Suprapubic skin (tissue), 4 donors: ENCODE data around the gene OAF. TPM values are rescaled to one million over a fixed set of nuclear protein-coding genes. Genes with fewer than 3 reads are reported as not detected.
"Not testable (repeated sequence)": the region's sequence is repeated elsewhere in the genome, so short reads cannot be mapped to it uniquely, and the experiment has no call there.

ENCODE experiments used
- DNase-seq, 2 donors: peaks; one replicate each; pipeline ENCODE4 v3.0.0-alpha.2; 2019; ENCODE audit warnings: low spot score in 2 of 2
- H3K27ac ChIP-seq: fragments of 200-600 bp; sonication (generic); one replicate; pipeline ENCODE4 v1.5.1; 2019
- H3K27me3 ChIP-seq: fragments of 200-600 bp; sonication (generic); one replicate; pipeline ENCODE4 v1.5.1; 2019
- H3K36me3 ChIP-seq: fragments of 200-600 bp; sonication (generic); one replicate; pipeline ENCODE4 v1.5.1; 2019
- H3K4me1 ChIP-seq: fragments of 200-600 bp; sonication (generic); one replicate; pipeline ENCODE4 v1.5.1; 2019
- H3K4me3 ChIP-seq: fragments of 200-600 bp; sonication (generic); one replicate; pipeline ENCODE4 v1.5.1; 2019; ENCODE audit warnings: mild to moderate bottlenecking
- H3K9me3 ChIP-seq: fragments of 200-600 bp; sonication (generic); one replicate; pipeline ENCODE4 v1.5.1; 2019
- EP300 ChIP-seq: sonication (generic); formaldehyde crosslinking; IDR thresholded peaks from one replicate; pipeline ENCODE4 v1.6.1; 2017; ENCODE audit warnings: antibody characterized with exemption
- POLR2A ChIP-seq, 2 donors: fragments of 450-650 bp; IDR thresholded peaks; one replicate each; pipeline ENCODE4 v1.6.1; 2017; ENCODE audit warnings: antibody characterized with exemption in 2 of 2, mild to moderate bottlenecking in 2 of 2, moderate library complexity in 2 of 2
- POLR2AphosphoS5 ChIP-seq, 3 donors: sonication (generic); formaldehyde crosslinking; IDR thresholded peaks; one replicate each; pipeline ENCODE4 v1.6.1; 2017; ENCODE audit warnings: antibody characterized with exemption in 3 of 3
- WGBS: methylation state at CpG from one replicate; pipeline ENCODE4 v1.1.5; 2018; 5-methylcytosine and 5-hydroxymethylcytosine counted together
- total RNA-seq, 4 donors: library from RNA; depleted of rRNA; stranded (reverse); fragments of >200 nt; gene quantifications; one replicate each; pipeline ENCODE4 v1.1.0, GENCODE V29; 2016
- TF ChIP-seq, protein P1 (sequence below), 2 donors: fragments of 200-600 bp in 1 of 2; fragments of 450-650 bp in 1 of 2; sonication (generic) in 1 of 2; IDR thresholded peaks; one replicate each; pipeline ENCODE4 v1.5.1; 2016 to 2019; ENCODE audit warnings: antibody characterized with exemption in 2 of 2, mild to moderate bottlenecking in 1 of 2, moderate library complexity in 1 of 2

OAF gene
- total RNA-seq, 4 donors from 2014 or later = 5.0 to 13.0 (median 10.8) TPM

DNA sequence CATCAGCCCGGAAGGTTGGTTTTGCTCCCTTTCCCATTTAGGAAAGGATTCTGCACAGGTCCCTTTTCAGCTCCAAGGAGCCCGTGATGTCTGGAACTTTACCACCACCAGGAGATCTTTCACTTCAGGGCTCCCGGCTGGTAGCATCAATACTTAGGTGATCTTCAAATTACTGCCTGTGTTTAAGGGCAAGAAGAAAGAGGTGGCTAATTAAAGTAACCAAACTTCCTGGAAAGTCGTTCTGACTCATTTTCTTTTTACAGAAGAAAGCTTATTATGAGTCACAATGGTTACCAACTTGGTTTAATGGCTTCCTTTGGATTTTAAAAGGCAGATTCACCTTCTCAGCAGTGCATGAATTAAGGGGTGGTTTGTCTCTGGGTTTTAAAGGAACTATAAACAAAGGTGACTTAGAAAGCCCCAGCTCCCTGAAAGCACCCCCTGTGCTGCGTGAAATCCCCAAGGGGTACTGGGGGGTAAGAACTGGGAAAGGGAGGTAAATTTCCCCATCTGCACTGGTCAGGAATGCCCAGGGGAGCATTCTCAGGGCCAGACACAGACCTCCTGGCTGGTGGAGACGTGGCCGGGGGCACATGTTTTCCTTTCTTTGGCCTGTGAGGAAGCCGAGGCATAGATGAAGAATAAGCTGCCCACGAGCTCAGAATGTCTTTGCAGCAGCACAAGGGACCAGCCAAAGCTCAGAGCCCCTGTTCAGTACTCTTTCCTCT lies 37.9 kb downstream of the OAF start:
- Histone ChIP-seq H3K36me3 (no peaks in the 10 kb centered on the region), H3K4me1 (peaks cover 10% of the 10 kb centered on the region), H3K4me3 (no peak overlapping the region), H3K27me3 (peaks cover 2% of the 10 kb centered on the region), H3K9me3 (no peaks in the 10 kb centered on the region), H3K27ac (no peak overlapping the region)
- WGBS = 62% methylated on average over 9 of the region's 9 CpGs
- DNase-seq = no peak
- TF ChIP-seq EP300 = no peak
- no peak for TF ChIP-seq POLR2A (IDR thresholded peaks at IDR 0.05)
- TF ChIP-seq, protein P1, sequence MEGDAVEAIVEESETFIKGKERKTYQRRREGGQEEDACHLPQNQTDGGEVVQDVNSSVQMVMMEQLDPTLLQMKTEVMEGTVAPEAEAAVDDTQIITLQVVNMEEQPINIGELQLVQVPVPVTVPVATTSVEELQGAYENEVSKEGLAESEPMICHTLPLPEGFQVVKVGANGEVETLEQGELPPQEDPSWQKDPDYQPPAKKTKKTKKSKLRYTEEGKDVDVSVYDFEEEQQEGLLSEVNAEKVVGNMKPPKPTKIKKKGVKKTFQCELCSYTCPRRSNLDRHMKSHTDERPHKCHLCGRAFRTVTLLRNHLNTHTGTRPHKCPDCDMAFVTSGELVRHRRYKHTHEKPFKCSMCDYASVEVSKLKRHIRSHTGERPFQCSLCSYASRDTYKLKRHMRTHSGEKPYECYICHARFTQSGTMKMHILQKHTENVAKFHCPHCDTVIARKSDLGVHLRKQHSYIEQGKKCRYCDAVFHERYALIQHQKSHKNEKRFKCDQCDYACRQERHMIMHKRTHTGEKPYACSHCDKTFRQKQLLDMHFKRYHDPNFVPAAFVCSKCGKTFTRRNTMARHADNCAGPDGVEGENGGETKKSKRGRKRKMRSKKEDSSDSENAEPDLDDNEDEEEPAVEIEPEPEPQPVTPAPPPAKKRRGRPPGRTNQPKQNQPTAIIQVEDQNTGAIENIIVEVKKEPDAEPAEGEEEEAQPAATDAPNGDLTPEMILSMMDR (IDR thresholded peaks at IDR 0.05) = no peak
- no peak for TF ChIP-seq POLR2AphosphoS5 (IDR thresholded peaks at IDR 0.05)

DNA sequence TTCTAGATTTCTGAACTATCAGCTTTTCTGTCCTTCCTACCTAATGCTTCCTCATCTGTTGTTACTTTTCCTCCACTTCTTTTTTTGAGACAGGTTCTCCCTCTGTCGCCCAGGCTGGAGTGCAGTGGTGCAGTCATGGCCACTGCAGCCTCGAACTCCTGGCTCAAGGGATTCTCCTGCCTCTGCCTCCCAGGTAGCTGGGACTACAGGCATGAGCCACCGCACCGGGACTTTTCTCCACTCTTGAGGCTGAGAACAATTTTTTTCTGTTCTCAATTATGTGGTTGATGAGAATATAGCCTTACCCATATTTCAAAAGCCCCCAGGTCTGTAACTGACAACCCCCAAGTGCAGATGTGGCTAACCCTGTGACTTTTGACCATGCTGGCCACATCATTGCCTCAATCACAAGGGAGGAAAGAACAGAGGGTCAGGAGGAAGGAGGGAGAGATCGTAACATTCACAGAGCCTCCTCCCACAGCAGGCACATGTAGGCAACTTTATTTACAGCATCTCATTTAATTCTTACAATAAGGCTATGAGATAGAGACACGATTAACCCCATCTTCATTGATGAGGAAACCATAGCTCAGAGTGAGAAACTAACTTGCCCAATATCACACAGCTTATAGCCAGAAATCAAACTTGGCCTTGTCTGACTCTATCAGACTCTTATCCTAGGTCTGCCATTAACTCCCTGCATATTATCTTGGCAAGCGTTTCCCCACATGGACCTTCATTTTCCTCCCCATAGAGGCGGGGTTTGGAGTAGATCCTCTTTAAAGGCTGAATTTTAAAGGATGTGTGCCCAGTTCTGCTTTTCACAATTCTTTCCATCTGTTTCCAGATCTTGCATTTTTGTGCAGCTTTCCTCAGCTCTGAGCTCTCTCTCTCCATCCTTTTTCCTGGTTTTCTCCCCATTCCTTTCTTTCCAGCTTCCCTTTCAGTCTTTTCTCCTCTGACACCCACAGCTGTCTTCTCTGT lies 38.7 kb downstream of the OAF start:
- 75% methylated on average over 8 of the region's 8 CpGs for WGBS
- Histone ChIP-seq H3K27me3 (peaks cover 3% of the 10 kb centered on the region), H3K4me3 (no peak overlapping the region), H3K4me1 (peaks cover 10% of the 10 kb centered on the region), H3K27ac (no peak overlapping the region), H3K36me3 (no peaks in the 10 kb centered on the region), H3K9me3 (no peaks in the 10 kb centered on the region)
- TF ChIP-seq, protein P1 (IDR thresholded peaks at IDR 0.05) = no peak
- TF ChIP-seq EP300 (no peak), POLR2A (IDR thresholded peaks at IDR 0.05) (no peak)
- DNase-seq = no peak

DNA sequence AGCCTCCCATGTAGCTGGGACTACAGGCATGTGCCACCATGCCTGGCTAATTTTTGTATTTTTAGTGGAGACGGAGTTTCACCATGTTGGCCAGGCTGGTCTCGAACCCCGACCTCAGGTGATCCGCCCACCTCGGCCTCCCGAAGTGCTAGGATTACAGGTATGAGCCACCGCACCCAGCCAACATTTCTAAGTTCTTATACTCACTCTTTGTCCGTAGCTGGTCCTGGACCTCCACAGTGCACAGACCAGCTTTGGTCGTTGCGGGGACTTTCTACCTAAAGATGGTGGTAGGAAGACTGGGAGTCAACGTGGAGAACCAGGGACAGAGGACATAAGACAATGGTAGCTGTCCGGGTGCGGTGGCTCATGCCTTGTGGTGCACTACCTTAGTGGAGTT lies 42.5 kb downstream of the OAF start:
- H3K4me1 ChIP-seq = peaks cover 14% of the 10 kb centered on the region
- H3K4me3 ChIP-seq, H3K9me3 ChIP-seq, H3K27ac ChIP-seq, DNase-seq, H3K36me3 ChIP-seq: not testable (repeated sequence)
- 89% methylated on average over 13 of the region's 13 CpGs for WGBS
- H3K27me3 ChIP-seq = peaks cover 29% of the 10 kb centered on the region

DNA sequence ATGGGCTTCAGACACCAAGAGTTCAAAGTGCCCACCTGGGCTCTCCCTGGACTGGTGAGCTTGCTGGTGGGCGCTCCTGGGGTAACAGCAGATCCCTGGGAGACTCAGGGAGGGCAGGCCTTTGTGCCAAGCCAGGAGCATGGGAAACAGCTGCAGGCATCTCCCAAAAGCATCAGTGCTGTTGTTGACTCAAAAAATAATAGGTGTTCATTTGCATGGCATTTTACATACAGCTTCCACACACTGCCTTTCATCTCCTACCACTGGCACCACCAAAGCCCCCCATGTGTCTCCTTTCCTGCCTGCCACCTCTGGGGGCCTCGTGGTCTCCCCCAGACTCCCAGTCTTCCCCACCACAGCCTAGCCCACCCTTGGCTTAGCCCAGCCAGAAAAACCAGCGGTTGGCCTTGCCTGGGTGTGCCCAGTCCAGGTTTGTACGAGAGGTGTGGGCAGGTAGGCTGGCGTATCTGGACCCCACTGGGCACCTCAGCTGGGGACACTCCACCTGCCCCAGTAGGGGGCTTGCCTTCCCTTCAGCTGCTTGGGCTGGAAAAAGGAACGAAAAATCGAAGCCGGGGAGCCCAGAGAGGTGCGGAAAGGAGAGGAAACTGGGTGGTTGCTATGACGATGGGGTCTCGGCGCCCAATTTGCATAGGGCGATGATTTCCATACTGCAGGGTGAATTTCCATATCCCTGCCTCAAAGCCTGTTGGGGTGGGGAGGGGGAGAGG lies 44.1 kb downstream of the OAF start:
- Histone ChIP-seq H3K27me3 (peaks cover 36% of the 10 kb centered on the region), H3K27ac (no peak overlapping the region), H3K4me3 (no peak overlapping the region), H3K4me1 (peaks cover 20% of the 10 kb centered on the region), H3K9me3 (no peaks in the 10 kb centered on the region), H3K36me3 (no peaks in the 10 kb centered on the region)
- 33% methylated on average over 12 of the region's 13 CpGs for WGBS
- DNase-seq = no peak
- TF ChIP-seq POLR2A (IDR thresholded peaks at IDR 0.05) (no peak), POLR2AphosphoS5 (IDR thresholded peaks at IDR 0.05) (no peak), EP300 (no peak)
- TF ChIP-seq, protein P1 (IDR thresholded peaks at IDR 0.05) = no peak

DNA sequence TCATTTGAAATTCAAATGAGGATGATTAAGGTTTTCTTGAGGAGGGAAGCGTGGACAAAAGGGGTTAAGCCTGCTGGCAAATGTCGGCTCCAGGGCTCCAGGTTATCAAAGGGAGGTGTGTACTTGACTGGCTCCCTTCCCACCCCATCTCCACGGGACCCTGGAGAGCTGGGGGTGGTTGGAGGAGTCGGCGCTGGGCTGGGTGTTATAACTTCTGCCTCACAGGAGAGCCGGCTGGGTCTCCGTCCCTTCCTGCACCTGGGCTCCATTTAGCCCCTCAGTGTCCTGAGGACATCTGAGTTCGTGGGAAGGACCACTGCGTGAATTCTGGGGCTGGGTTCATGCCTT lies 44.7 kb downstream of the OAF start:
- TF ChIP-seq POLR2A (IDR thresholded peaks at IDR 0.05) = no peak
- no peak for TF ChIP-seq EP300
- no peak for TF ChIP-seq POLR2AphosphoS5 (IDR thresholded peaks at IDR 0.05)
- TF ChIP-seq, protein P1 (IDR thresholded peaks at IDR 0.05) = no peak
- no peak for DNase-seq
- WGBS = 21% methylated on average over 9 of the region's 9 CpGs

More for the DNA sequence above, 44.7 kb downstream of the OAF start:
- Histone ChIP-seq H3K4me1 (peaks cover 24% of the 10 kb centered on the region), H3K36me3 (no peaks in the 10 kb centered on the region), H3K27ac (no peak overlapping the region), H3K9me3 (no peaks in the 10 kb centered on the region), H3K27me3 (peaks cover 36% of the 10 kb centered on the region), H3K4me3 (no peak overlapping the region)
